Thoracic aorta (tissue), 2 donors: ENCODE data around the gene ARHGEF16. TPM values are rescaled to one million over a fixed set of nuclear protein-coding genes. Genes with fewer than 3 reads are reported as not detected.

Source experiments
- ATAC-seq: fragments of 150-250 bp; one replicate; pipeline ENCODE4 v1.8.0; 2017; ENCODE audit warnings: low read depth; ENCODE audit not compliant: insufficient number of reproducible peaks, low FRiP score
- DNase-seq: peaks from one replicate; pipeline ENCODE4 v3.0.0-alpha.2; 2020; ENCODE audit warnings: low spot score
- H3K27ac ChIP-seq, 2 donors: fragments of 200-600 bp; sonication (generic); 1 replicate in 1 of 2; 2 replicates in 1 of 2; pipeline ENCODE4 v1.5.1; 2016; ENCODE audit warnings: mild to moderate bottlenecking in 2 of 2, moderate library complexity in 2 of 2
- H3K27me3 ChIP-seq: fragments of 200-600 bp; sonication (generic); replicated peaks from 2 replicates; pipeline ENCODE4 v1.6.0; 2016; ENCODE audit warnings: mild to moderate bottlenecking; ENCODE audit not compliant: insufficient read depth
- H3K36me3 ChIP-seq: fragments of 200-600 bp; sonication (generic); one replicate; pipeline ENCODE4 v1.5.1; 2016
- H3K4me1 ChIP-seq, 2 donors: fragments of 200-600 bp; sonication (generic); 1 replicate in 1 of 2; 2 replicates in 1 of 2; pipeline versions ENCODE4 v1.5.1 to v1.6.0; 2016; ENCODE audit warnings: low read depth in 2 of 2, mild to moderate bottlenecking in 1 of 2; ENCODE audit not compliant: control insufficient read depth in 1 of 2
- H3K4me3 ChIP-seq: fragments of 200-600 bp; sonication (generic); 2 replicates; pipeline ENCODE4 v1.5.1; 2016; ENCODE audit warnings: mild to moderate bottlenecking
- H3K9me3 ChIP-seq: fragments of 200-600 bp; sonication (generic); 2 replicates; pipeline ENCODE4 v1.5.1; 2016
- total RNA-seq, 2 donors: library from RNA; depleted of rRNA; stranded (reverse); fragments of >200 nt; gene quantifications; one replicate each; pipeline versions ENCODE4 v1.1.0 to v1.2.3, GENCODE V29; 2016
- TF ChIP-seq, protein P1 (sequence below): fragments of 200-600 bp; sonication (generic); IDR thresholded peaks from one replicate; pipeline ENCODE4 v1.5.1; 2019; ENCODE audit warnings: antibody characterized with exemption

The ARHGEF16 gene
- total RNA-seq, 2 donors from 2014 or later, result 1.6 to 2.4 TPM

- Histone ChIP-seq H3K4me1 (peaks cover 0 to 20% of the 10 kb centered on the region in 2 donors), H3K4me3 (no peak overlapping the region), H3K36me3 (peaks cover 48% of the 10 kb centered on the region), H3K9me3 (no peaks in the 10 kb centered on the region), H3K27me3 (no peaks in the 10 kb centered on the region), H3K27ac (peak overlapping the region in 1 of 2 donors; percentile 29)
- ATAC-seq (no peak), DNase-seq (no peak)
- TF ChIP-seq, protein P1, sequence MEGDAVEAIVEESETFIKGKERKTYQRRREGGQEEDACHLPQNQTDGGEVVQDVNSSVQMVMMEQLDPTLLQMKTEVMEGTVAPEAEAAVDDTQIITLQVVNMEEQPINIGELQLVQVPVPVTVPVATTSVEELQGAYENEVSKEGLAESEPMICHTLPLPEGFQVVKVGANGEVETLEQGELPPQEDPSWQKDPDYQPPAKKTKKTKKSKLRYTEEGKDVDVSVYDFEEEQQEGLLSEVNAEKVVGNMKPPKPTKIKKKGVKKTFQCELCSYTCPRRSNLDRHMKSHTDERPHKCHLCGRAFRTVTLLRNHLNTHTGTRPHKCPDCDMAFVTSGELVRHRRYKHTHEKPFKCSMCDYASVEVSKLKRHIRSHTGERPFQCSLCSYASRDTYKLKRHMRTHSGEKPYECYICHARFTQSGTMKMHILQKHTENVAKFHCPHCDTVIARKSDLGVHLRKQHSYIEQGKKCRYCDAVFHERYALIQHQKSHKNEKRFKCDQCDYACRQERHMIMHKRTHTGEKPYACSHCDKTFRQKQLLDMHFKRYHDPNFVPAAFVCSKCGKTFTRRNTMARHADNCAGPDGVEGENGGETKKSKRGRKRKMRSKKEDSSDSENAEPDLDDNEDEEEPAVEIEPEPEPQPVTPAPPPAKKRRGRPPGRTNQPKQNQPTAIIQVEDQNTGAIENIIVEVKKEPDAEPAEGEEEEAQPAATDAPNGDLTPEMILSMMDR, result no peak
Observed at GRCh38 chr1:3408751-3409266, 45.7 kb upstream of the ARHGEF16 start.

GRCh38 chr1:3409366-3410141, 44.9 kb upstream of the ARHGEF16 start:
- DNase-seq (no peak), ATAC-seq (no peak)
- TF ChIP-seq, protein P1, result no peak
- Histone ChIP-seq H3K27ac (peak overlapping the region in 1 of 2 donors; percentile 29), H3K9me3 (no peaks in the 10 kb centered on the region), H3K27me3 (no peaks in the 10 kb centered on the region), H3K4me3 (no peak overlapping the region), H3K36me3 (peaks cover 42% of the 10 kb centered on the region), H3K4me1 (peaks cover 0 to 18% of the 10 kb centered on the region in 2 donors)

DNA sequence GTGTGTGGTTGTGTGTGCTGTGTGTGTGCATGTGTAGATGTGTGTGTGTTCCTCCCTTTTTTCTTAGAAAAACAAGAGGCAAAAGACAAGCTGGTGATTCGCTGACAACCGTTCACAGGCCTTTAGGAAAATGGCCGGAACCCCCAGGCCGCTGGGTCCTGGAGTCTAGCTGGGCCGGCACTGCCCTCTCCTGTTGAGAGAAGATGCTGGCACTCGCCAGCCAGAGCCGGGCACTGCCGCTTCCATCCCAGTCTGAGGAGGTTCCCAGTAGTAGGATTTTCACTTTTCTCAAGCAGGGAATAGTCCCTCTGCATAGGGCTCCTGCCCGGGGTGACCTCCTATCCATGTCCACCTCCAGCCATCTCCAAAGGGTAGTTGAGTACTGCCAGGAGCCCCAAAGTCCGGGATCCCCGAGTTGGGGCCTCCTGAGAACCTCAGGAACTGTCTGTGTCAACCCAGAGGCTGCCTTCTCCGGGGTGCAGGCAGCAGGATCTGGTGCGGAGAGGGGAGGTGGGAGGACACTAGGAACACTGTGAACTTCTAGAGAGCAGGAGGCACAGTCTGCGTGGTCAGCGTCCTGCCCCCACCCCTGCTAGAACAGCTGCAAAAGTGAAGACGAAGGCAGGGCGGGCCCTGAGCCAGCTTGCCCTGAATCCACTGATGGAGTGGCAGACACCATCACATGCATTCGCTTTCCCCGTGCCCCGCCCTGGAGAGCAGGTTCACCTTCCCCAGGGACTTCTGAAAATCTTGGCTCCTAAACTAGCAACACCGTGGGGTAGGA, 44.1 kb upstream of the ARHGEF16 start:
- DNase-seq, result no peak
- H3K9me3 ChIP-seq, result no peaks in the 10 kb centered on the region
- ATAC-seq, result no peak
- peaks cover 0 to 18% of the 10 kb centered on the region in 2 donors for H3K4me1 ChIP-seq
- no peak overlapping the region for H3K4me3 ChIP-seq
- no peaks in the 10 kb centered on the region for H3K27me3 ChIP-seq
- H3K36me3 ChIP-seq, result peaks cover 35% of the 10 kb centered on the region
- peak overlapping the region in 1 of 2 donors; percentile 43 for H3K27ac ChIP-seq
- TF ChIP-seq, protein P1, result peak; percentile 84

DNA sequence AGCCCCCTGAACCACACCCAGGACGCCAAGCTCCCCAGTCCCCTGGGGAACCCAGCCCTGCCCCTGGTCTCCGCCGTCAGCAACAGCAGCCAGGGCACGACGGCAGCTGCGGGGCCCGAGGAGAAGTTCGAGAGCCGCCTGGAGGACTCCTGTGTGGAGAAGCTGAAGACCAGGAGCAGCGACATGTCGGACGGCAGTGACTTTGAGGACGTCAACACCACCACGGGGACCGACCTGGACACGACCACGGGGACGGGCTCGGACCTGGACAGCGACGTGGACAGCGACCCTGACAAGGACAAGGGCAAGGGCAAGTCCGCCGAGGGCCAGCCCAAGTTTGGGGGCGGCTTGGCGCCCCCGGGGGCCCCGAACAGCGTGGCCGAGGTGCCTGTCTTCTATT, 42.7 kb upstream of the ARHGEF16 start:
- ATAC-seq (no peak), DNase-seq (no peak)
- no peak overlapping the region for H3K27ac ChIP-seq
- no peak overlapping the region for H3K4me3 ChIP-seq
- peaks cover 39% of the 10 kb centered on the region for H3K36me3 ChIP-seq
- TF ChIP-seq, protein P1, result no peak
- peaks cover 0 to 18% of the 10 kb centered on the region in 2 donors for H3K4me1 ChIP-seq
- peaks cover 5% of the 10 kb centered on the region for H3K9me3 ChIP-seq
- H3K27me3 ChIP-seq, result no peaks in the 10 kb centered on the region

DNA sequence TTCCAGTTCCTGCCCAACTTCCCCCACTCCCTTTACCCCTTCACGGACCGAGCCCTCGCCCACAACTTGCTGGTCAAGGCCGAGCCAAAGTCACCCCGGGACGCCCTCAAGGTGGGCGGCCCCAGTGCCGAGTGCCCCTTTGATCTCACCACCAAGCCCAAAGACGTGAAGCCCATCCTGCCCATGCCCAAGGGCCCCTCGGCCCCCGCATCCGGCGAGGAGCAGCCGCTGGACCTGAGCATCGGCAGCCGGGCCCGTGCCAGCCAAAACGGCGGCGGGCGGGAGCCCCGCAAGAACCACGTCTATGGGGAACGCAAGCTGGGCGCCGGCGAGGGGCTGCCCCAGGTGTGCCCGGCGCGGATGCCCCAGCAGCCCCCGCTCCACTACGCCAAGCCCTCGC, 42.1 kb upstream of the ARHGEF16 start:
- peaks cover 39% of the 10 kb centered on the region for H3K36me3 ChIP-seq
- H3K4me3 ChIP-seq, result no peak overlapping the region
- DNase-seq, result no peak
- no peaks in the 10 kb centered on the region for H3K27me3 ChIP-seq
- no peak overlapping the region for H3K27ac ChIP-seq
- H3K4me1 ChIP-seq, result peaks cover 0 to 18% of the 10 kb centered on the region in 2 donors
- H3K9me3 ChIP-seq, result peaks cover 8% of the 10 kb centered on the region
- ATAC-seq, result no peak
- TF ChIP-seq, protein P1, result no peak
